GDM1 (cell line): Measurements from ENCODE around the gene SUGCT.
"Not testable (repeated sequence)": the region's sequence is repeated elsewhere in the genome, so short reads cannot be mapped to it uniquely, and the experiment has no call there.

ENCODE experiments used
- DNase-seq: peaks from one replicate; lab custom pipeline; 2025; lab: John Stamatoyannopoulos, UW

Gene SUGCT

DNA sequence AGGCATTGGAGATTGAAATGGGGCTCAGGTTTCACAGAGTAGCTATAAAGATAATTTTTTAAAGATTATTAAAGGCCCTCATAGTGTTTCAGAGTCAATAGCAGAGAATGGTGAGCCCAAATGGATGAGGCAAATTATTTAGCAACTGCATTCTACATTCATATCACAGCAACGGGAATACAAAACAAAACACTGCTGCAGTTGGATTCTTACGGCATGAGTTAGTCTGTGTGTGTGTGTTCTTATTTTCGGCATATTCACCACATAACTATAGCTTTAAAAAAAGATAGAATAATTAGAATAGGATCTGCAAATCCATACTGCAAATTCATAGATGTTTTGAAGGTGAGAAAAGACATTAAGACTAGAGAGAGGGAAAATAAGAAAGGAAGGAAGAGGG is 66.0 kb downstream of the SUGCT start:
- DNase-seq = no peak

DNA sequence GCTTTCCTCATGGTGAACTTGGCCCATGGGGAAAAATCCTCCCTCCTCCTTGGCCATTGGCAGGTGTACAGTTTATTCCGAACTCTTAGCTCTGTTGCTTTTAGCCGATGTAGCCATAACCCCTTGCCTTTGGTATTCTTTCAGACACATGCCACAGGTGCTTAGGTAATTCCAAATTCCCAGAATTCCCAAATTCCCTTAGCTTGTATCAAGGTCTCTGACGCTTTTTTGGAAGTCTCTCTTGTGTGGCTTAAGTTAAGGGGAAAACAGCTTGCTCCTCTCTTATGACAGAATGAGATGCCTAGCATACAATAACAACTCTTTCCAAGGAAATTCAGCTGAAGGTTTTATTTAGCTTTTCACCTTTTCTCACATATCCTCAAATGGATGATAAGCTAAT is 68.0 kb downstream of the SUGCT start:
- DNase-seq = no peak

DNA sequence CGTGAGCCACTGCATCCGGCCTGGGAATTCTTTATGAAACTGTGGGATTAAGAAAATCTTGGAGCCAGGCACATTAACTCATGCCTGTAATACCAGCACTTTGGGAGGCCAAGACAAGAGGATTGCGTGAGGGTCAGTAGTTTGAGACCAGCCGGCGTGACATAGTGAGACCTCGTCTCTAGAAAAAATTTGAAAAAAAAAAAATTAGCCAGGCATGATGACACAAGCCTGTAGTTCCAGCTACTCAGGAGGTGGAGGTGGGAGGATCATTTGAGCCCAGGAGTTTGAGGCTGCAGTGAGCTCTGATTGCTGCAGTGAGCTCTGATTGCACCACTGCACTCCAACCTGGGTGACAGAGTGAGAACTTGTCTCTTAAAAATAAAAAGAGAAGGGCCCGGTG is 69.8 kb downstream of the SUGCT start:
- no peak for DNase-seq

DNA sequence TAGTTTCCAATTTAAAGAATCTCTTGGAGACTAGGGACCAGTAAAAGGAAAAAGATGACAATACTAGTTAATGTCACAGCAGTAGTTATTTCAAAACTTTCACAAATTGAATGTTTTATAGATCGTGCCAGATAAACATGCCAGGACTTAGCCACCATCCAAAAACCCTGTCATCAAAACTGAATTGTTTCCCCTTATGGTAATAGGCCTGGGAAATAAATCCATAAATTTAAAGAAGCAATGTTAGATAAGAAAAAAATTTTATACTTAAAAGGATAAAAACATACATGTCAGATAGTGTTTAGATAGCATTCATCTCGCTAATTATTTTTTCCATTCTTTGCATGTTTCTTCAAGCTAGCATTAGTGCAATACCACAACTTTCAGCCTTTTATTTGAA is 71.2 kb downstream of the SUGCT start:
- no peak for DNase-seq

DNA sequence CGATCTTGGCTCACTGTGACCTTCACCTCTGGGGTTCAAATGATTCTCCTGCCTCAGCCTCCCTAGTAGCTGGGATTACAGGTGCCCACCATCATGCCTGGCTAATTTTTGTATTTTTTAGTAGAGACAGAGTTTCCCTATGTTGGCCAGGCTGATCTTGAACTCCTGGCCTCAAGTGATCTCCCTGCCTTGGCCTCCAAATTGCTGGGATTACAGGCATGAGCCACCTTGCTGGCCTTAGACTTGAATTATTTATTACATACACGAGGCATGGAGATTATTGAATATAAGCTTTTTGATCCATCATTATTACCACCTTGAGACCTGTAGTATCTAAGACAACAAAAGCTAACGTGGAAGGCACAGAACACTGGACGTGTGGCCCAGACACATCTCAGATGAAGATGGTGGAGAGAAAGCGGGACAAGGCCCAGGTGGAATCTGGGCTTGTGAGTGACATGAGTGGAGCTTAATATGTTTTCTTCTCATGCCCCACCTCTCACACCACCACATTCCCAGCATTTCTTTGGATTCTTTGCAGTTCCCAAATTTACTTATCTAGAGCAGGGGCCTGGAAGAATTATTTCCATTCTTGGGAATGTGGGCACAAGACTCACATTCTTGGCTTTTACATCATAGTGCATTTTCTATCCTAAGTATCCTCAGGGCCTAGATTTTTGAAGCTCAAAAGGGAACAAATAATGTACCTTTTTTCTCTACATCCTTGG is 76.6 kb downstream of the SUGCT start:
- no peak for DNase-seq

DNA sequence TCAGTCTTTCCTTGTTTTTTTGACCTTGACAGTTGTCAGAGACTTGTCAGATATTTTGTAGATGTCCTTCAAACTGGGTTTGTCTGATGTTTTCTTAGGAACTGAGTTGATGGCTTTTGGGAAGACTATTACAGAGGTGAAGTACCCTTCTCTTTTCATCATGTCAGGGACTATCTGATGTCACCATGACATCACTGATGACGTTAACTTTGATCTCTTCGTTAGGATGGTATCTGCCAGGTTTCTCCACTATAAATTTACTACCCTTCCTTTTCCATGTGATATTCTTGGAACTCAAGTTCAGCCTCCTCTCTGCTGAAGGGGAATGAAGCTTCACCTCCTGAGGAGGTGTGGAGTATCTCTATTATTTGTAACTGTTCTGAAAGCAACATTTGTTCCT is 78.5 kb downstream of the SUGCT start:
- no peak for DNase-seq

DNA sequence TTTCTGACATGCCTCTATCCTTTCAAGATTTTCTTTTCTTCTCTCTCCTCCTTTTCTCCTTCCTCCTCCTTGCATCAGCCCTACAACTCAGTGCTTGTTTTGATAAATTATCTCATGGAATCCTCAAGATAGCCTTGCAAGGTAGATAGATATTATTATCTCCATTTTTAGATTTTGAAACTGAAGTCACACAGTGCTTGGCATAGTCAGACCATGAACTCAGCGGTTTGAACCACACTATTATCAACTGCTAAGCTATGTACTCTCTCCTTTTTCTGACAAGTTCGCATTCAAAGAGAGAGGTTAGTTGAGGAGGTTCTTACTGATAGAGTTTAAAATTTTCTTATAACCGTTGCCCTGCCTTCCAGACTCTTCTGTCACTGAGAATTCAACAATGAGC is 79.1 kb downstream of the SUGCT start:
- no peak for DNase-seq

DNA sequence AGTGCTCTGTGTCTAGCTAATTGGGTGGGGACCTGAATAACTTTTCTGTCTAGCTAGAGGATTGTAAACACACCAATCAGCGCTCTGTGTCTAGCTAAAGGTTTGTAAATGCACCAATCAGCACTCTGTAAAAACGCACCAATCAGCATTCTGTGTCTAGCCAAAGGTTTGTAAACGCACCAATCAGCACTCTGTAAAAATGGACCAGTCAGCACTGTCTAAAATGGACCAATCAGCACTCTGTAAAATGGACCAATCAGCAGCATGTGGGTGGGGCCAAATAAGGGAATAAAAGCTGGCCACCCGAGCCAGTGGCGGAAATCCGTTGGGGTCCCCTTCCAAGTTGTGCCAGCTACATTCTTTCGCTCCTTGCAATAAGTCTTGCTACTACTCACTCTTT is 83.8 kb downstream of the SUGCT start:
- DNase-seq = not testable (repeated sequence)

DNA sequence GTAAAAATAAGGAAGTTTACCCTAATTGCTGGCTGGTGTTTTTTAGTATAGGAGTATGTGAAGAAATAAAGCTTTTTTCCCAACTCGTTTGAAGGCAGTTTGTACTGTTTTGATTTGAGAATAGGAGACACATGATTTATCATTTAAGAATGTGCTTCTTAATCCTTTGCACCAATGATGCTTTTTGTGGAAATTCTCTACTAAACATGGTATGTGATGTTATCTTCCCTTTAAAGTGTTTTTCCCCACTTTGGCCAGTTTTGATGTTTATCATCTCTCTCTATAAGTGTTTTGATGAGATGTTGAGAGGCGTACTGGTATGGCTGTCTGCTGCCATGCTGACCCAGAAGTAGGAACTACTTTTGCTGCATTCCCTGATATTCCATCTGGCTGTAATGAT is 85.1 kb downstream of the SUGCT start:
- no peak for DNase-seq

DNA sequence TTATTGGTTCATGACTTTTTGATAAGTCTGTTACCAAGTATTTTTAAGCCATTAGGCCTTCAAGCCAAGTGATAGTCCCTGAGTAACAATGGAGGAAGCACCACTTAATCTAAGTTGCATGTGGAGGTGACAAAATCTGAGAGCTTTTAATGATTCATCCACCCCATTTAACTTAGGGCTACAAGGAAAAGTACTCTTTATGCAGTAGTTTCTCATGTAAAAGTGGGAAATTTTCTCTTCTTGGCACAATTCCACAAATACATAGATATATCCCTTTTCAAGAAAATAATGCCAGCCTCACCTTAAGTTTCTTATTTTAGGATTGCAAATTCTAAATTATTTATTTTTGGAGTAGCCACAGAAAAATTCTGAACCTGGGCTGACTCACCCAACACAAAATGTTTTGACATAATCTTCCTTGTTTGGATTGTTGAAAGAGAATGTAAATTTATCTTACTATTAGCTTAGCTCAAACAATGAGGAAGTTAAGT is 85.7 kb downstream of the SUGCT start:
- no peak for DNase-seq

DNA sequence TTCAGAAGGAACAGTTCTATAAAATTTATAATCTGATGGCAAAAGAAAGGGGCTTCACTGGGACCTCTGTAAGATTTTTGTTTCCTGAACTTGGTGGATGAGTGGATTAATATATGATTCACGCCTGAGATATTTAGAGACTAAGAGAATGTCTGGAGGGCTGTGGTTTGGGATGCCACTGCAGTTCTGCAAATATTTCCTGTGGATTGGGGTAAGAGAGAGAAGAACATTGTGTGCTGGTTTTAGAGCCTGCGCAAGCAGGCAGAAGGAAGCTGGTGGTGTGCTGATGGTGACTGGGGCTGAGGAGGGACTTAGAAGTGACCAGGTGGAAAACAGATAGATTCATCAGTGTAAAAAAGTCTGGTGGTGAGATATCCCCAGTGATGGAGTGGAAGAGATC is 87.0 kb downstream of the SUGCT start:
- peak; percentile 24 for DNase-seq

DNA sequence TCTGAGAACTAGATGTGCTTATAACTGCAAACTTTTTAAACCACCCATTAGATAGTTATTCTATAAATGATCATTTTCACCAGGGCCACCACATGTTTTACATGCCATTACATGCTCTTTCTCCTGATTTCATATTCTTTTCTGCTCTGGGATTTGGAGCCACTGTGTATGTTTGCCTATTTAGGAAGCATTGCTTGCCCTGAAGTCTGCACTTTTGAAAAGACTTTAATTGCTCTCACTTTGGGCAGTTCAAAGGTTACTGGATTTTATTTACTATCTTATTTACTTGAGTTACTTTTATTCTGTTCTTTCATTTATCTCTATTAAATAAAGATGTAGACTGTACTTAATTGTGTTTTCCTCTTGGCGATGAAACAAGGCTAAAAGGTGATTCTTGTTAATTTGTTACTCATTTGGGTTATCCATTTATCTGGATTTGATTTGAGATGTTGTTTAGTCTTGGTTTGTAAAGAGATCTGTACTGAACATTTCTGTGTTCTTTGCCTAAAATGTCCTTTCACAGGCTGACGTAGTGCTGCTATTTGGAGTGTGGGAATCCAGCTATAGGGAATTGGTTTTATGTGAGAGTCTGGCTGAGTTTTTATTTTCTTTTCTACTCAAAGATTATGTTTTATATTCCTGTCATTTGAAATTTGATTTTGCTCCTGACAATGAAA is 88.8 kb downstream of the SUGCT start:
- no peak for DNase-seq

DNA sequence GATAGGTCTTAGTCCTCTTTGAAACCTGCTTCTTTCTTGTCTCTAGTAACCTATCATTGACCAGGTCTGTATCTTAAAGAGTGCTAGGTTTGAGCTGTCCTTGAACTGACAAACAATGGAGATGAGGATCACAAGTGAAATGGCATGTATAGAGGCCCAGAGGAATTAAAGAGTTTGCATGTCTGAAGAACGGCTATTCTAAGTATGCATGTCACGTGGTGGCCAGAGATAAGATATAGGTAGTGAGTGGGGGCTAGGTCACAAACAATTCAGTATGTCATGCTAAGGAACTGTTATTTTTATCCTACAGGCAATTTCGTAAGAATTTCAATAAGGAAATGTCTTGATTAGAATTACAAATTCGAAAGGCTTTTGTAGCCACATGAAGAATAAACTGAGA is 95.3 kb downstream of the SUGCT start:
- no peak for DNase-seq

DNA sequence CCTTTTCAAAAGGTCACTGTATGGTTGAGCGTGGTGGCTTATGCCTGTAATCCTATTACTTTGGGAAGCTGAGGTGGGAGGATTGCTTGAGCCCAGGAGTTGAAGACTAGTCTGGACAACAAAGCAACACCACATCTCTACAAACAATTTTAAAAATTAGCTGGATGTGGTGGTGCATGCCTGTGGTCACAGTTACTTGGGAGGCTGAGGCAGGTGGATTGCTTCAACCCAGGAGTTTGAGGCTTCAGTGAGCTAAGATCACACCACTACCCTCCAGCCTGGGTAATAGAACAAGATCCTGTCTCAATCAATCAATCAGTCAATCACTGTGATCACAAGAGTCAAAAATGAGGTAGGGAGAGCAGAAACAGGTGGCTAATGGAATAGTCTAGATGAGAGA is 97.0 kb downstream of the SUGCT start:
- no peak for DNase-seq

DNA sequence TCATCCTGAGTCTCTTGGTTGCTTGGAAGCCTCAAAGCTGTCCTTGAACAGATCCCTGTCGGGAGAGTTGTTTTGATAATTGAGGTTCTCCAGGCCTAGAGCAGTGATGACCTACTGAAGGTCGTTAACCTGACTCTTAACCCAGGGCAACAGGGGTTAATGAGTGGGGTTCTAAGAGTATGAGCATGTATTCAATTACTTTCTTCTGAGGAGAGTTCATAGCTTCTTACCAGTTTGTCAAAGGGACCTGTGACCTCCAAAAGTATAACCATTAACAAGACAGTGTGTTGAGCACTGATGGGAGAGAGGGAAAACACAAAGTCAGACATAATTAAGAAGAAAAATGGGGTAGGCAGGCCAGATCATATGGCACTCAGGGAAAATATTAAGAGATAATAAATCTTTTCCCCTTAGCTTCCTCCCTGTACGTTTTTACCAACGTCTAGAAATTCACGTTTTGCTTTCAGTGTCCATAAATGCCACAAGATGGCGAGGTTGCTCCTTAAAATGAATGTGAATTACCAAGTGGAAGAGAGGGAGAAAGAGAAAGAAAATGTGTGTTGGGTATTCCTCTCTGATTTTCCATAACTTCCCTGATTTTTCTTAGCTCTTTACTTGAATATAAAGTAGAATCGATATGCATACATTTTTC is 97.6 kb downstream of the SUGCT start:
- peak; percentile 14 for DNase-seq

DNA sequence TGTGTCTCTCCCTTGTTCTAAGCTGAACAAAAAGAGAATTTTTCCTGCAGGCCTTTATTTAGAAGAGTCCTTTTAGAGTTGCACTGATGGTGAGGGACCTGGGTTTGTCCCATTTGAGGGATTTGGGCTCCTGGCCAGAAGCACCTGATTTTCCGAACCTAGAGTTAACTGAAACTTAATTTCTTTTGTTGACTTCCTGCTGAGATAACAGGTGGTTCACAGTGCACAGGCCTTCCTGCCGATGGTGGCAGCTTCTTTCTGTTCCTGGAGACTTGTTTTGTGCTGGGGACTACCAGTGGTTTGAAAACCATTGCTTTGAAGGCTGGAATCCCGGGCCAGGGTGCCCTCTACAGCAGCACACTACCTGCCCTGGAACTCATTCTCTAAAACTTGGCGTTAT is 99.2 kb downstream of the SUGCT start:
- no peak for DNase-seq

DNA sequence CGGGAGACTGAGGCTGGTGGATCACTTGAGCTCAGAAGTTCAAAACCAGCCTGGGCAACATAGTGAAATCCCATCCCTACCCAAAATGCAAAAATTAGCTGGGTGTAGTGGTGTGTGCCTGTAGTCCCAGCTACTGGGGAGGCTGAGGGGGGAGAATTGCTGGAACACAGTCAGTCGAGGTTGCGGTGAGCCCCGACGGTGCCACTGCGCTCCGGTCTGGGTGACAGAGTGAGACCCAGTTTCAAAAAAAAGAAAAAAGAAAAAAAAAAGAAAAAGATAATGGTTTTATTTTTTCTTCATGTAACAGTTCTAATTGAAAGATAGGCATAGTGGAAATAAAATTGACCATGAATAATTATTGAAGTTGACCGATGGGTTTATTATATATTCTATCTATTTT is 99.9 kb downstream of the SUGCT start:
- no peak for DNase-seq

DNA sequence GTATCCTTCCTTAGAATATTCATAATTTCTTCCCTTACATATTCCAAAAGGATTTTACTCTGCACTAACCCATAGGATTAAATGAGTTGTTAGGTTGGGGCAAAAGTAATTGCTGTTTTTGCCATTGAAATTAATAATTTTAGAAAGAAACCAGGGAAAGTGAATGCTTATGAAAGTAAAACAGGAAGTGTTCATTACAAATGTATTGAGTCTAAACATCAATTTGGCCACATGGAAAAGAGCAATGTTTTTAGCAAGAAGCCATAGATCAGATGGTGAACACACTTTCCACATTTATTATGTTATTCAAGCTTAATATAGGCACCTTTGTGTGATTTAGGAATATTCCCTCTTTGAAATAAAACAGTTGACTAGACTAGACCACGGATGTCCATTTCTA is 102.9 kb downstream of the SUGCT start:
- no peak for DNase-seq

DNA sequence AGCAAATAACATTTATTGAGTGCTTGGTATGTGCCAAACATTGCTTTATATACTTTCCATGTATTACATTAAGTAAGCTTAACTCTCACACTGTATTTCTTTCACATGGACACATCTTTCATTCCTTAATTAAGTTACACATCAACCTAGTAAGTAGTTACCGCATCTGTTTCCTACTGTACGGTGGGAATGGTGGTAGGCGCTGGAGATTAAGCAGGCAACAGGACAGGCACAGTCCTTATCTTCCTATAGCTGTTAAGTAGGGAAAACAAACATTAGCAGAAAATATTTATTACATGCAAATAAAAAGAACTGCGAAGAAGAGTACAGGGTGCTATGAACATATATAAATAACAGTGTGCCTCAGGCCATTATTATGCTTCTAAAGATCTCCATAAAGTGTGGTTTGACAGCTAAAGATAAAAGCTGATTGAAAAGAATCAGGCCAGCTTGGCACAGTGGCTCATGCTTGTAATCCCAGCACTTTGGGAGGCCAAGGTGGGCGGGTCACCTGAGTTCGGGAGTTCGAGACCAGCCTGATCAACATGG is 105.0 kb downstream of the SUGCT start:
- no peak for DNase-seq

DNA sequence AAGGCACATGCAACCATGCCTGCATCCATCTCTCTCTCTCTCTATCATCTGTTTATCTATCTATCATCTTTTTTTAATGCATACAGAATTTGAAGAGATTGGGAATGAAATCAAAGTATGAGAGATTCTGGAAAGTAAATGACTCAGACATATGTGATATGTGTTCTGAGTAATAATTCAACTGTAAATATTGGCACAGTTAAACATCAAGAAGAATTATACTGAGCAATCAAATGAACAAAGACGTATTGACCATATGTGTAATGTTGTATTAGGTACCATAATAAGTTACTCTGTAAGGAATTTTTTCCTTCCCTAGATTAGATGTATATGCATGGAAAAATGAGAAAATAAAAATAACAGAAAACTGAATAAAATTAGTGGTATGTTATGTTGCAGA is 108.3 kb downstream of the SUGCT start:
- DNase-seq = no peak

DNA sequence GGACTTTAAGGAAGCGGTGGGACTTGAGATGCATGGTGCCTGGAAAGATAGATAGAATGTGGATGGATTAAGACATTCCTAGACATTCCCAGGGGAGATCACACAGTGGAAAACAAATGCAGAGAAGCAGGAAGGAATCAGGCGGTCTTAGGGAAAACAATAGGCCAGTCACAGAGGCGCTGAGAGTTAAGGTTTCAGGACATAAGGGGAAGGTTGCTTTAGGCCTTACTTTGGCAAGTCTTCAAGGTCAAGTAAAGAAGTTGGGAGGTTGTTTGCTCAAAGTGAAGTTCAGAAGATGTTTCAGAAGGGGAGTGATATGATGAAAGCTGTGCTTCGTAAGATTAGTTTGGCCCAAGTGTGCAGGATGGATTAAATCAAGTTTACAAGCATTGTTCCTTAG is 109.4 kb downstream of the SUGCT start:
- DNase-seq = no peak

DNA sequence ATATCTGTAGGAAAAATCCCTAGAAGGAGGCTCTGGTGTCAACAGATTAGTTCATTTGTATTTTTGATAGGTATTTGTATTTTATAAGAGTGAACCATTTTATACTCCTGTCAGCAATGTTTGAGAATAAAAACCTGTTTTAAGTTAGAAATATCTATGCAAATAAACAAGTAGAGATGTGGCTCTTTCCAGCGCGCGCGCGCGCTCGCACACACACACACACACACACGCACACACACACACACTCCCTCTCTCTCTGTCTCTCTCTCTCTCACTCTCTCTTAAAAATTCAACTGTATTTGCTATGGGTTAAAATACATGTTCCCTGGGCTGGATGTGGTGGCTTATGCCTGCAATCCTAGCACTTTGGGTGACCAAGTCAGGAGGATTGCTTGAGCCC is 113.9 kb downstream of the SUGCT start:
- no peak for DNase-seq

DNA sequence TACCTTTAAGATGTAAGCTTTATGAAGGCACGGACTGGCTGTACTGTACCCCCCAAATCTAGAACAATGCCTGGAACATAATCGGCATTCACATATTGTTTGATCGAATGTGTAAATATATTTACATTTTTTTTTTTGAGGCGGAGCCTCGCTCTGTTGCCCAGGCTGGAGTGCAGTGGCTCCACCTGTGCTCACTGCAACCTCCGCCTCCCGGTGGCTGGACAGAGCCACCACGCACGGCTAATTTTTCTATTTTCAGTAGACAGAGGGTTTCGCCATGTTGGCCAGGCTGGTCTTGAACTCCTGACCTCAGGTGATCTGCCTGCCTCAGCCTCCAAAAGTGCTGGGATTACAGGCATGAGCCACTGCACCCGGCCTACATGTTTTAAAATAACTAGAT is 118.6 kb downstream of the SUGCT start:
- not testable (repeated sequence) for DNase-seq
